Fibroblast of peridontal ligament (primary cell): Measurements from ENCODE around the gene CYB5RL.

Experiments used
- DNase-seq: peaks from one replicate; pipeline ENCODE4 v3.0.0-alpha.2; 2010; ENCODE audit errors: extremely low read depth

CYB5RL gene

DNA sequence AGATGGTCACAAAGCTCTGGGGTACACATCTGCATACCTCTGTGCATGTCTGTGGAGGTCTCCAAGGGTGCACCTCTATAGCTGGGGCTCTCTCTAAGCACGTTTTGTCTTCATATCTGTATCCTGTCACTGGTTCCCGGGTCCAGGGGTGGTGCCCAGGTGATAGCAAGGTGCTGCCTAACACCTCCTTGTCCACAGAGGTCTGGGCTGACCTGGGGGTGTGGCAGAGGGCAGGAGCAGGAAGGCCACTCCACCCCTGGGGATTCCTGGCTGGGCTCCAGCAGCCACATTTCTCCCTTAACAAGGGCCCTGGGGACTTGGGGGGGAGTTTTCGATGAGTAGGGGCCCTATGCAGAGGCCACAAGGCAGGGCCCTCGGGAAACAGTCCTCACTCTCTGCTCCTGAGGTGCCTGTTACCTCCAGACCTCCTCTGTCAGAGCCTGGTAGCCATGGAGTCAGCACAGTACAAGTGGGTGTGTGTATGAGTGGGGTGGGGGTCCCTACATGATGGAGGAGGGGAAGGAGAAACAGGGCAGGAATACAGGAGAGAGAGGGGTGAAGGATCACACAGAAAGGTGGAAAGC, 40.0 kb downstream of the CYB5RL start:
- no peak for DNase-seq

- no peak for DNase-seq
These were observed 41.8 kb downstream of the CYB5RL start for GRCh38 chr1:54158071-54158470.

DNA sequence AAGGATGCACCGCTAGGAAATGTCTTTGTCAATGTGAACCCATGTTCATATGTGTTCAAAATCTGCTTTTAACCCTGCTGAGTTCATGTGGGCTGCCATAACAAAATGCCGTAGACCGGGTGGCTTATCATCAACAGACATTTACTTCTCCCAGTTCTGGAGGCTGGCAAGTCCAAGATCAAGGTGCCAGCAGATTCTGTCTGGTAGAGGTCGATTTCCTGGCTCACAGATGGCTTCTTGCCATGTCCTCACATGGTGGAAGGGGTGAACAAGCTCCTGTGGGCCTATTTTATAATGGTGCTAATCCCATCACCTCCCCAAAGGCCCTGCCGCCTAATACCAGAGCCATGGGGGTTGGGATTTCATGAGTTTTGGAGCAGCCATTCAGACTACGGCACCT, 42.4 kb downstream of the CYB5RL start:
- DNase-seq, result no peak

DNA sequence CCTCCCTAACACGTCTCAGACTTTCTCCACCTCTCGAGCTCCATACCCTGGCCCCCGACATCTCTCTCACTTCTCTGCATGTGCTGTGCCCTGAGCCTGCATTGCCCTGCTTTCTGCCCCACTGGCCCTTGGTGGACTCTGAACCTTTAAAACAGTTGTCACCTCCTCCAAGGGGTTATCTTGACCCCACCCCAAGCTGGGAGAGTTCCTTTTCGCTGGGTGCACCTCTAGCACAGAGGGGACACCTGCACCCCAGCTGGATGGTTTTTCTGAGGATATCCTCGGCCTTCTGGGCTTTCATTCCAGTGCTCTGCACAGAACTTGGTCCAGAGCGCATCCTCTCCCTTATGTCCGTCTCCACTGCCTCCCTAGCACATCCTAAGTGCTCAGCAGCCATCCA, 42.8 kb downstream of the CYB5RL start:
- DNase-seq, result no peak

GRCh38 chr1:54156201-54156600, 43.6 kb downstream of the CYB5RL start:
- no peak for DNase-seq

GRCh38 chr1:54153535-54154439, 46.0 kb downstream of the CYB5RL start:
- DNase-seq, result peak; percentile 82

GRCh38 chr1:54152696-54153095, 47.1 kb downstream of the CYB5RL start, which contains the start of gene CDCP2:
TSS of gene CDCP2 (minus strand) at chr1:54153000. CDS start at chr1:54152922, 78 bp downstream.
- DNase-seq, result no peak

- DNase-seq, result no peak
These were observed 48.8 kb downstream of the CYB5RL start for GRCh38 chr1:54151013-54151412.
